Heart left ventricle (tissue), 16 donors: ENCODE measurements around the gene BAIAP2L1. TPM values are rescaled to one million over a fixed set of nuclear protein-coding genes. Genes with fewer than 3 reads are reported as not detected.
A peak's percentile ranks its signal among the peaks of the same experiment; 100 is the strongest.

Experiments used
- ATAC-seq, 4 donors: fragments of 200-7000 bp; cut with Tn5 transposase; one replicate each; pipeline ENCODE4 v1.9.1; 2020 to 2022; ENCODE audit warnings: moderate library complexity in 4 of 4, mild to moderate bottlenecking in 3 of 4, moderate number of reproducible peaks in 1 of 4
- DNase-seq, 5 donors: peaks; one replicate each; pipeline ENCODE4 v3.0.0-alpha.2; 2020
- H3K27ac ChIP-seq, 12 donors: fragments of 200-600 bp; sonication (generic) in 4 of 12; one replicate each; pipeline versions ENCODE4 v1.5.0 to v1.8.0; 2016 to 2022; ENCODE audit warnings: mild to moderate bottlenecking in 2 of 12
- H3K27me3 ChIP-seq, 9 donors: fragments of 200-600 bp; sonication (generic) in 2 of 9; one replicate each; pipeline versions ENCODE4 v1.5.1 to v1.8.0; 2016 to 2022; ENCODE audit warnings: mild to moderate bottlenecking in 3 of 9
- H3K36me3 ChIP-seq, 9 donors: fragments of 200-600 bp; sonication (generic) in 2 of 9; one replicate each; pipeline versions ENCODE4 v1.5.0 to v1.8.0; 2018 to 2022; ENCODE audit warnings: mild to moderate bottlenecking in 2 of 9
- H3K4me1 ChIP-seq, 12 donors: fragments of 200-600 bp; sonication (generic) in 4 of 12; one replicate each; pipeline versions ENCODE4 v1.5.0 to v1.8.0; 2016 to 2022; ENCODE audit warnings: mild to moderate bottlenecking in 3 of 12
- H3K4me3 ChIP-seq, 12 donors: fragments of 200-600 bp; sonication (generic) in 4 of 12; one replicate each; pipeline versions ENCODE4 v1.5.0 to v1.8.0; 2017 to 2022; ENCODE audit warnings: mild to moderate bottlenecking in 9 of 12, moderate library complexity in 4 of 12
- H3K9me3 ChIP-seq, 12 donors: fragments of 200-600 bp; sonication (generic) in 4 of 12; one replicate each; pipeline versions ENCODE4 v1.5.0 to v1.8.0; 2016 to 2022; ENCODE audit warnings: mild to moderate bottlenecking in 1 of 12
- POLR2A ChIP-seq, 2 donors: fragments of 450-650 bp; IDR thresholded peaks; one replicate each; pipeline ENCODE4 v1.6.1; 2017; ENCODE audit warnings: antibody characterized with exemption in 2 of 2, mild to moderate bottlenecking in 2 of 2, moderate library complexity in 2 of 2
- WGBS, 4 donors: extraction: QIAGEN DNeasy Blood & Tissue Kit in 2 of 4; methylation state at CpG; one replicate each; pipeline versions ENCODE4 v1.1.5 to v1.1.7; 2013 to 2018; 5-methylcytosine and 5-hydroxymethylcytosine counted together
- intact Hi-C, 10 donors: fragments of 100-400 bp; cut with DNase I; formaldehyde crosslinking; loops; one replicate each; pipeline versions ENCODE4 v1.11.1 to v1.14.2; 2022
- polyA plus RNA-seq, 2 donors: library from polyadenylated mRNA; stranded (reverse); fragments of 200-250 nt; gene quantifications; one replicate each; pipeline ENCODE4 v1.2.3, GENCODE V29; 2013
- total RNA-seq, 9 donors: library from RNA; depleted of rRNA in 2 of 9; stranded (reverse); fragments of >200 nt in 2 of 9; fragmentation: NEBNext Ultra II Directional in 3 of 9; extraction: Animal tissue kit (Norgen Biotek cat#: 25700) in 3 of 9; gene quantifications; one replicate each; pipeline versions ENCODE4 v1.1.0 to v1.2.4, GENCODE V29; 2016 to 2023
- TF ChIP-seq, protein P1 (sequence below), 12 donors: fragments of 200-600 bp; sonication (generic) in 4 of 12; IDR thresholded peaks; one replicate each; pipeline versions ENCODE4 v1.5.0 to v1.8.0; 2018 to 2022; ENCODE audit warnings: antibody characterized with exemption in 12 of 12, mild to moderate bottlenecking in 5 of 12
- donor health status: ischemic (EF 13 %, LVEDD 7.1; RV severe dilation, severe dysfunction).
- donor health status: healthy with polysubstance abuse.
- donor health status: DM: no; HTN: yes; CAD: no.
- donor health status: DM: no; HTN: no; CAD: no.
- donor health status: ischemic (EF 25% LVEDD 6.9; RV normal size, moderate dysfunction).
- donor health status: ischemic (EF 25% LVEDD 5.7; RV mildly dilated, moderate dysfunction).
- donor health status: healthy.
- donor health status: DM: yes; HTN: yes; CAD: no.
- donor health status: ischemic (EF 35%, LVEDD 5.7; RV mildly dilated, moderate dysfunction).
- donor health status: nonischemic (EF 11% LVEDD 7.7; RV severe dilation, severe dysfunction).
- donor health status: DM: yes; HTN: yes; CAD: no.
- donor health status: PGD.
- donor health status: ischemic (EF 29% LVEDD 5.4; RV normal size, mild dysfunction).
- donor health status: nonischemic (EF 23%, LVEDD 6.1; RV moderate dilation, normal function).

BAIAP2L1 gene
- total and polyA plus RNA-seq, 11 donors, result 0.64 to 2.7 (median 2.1) TPM

DNA sequence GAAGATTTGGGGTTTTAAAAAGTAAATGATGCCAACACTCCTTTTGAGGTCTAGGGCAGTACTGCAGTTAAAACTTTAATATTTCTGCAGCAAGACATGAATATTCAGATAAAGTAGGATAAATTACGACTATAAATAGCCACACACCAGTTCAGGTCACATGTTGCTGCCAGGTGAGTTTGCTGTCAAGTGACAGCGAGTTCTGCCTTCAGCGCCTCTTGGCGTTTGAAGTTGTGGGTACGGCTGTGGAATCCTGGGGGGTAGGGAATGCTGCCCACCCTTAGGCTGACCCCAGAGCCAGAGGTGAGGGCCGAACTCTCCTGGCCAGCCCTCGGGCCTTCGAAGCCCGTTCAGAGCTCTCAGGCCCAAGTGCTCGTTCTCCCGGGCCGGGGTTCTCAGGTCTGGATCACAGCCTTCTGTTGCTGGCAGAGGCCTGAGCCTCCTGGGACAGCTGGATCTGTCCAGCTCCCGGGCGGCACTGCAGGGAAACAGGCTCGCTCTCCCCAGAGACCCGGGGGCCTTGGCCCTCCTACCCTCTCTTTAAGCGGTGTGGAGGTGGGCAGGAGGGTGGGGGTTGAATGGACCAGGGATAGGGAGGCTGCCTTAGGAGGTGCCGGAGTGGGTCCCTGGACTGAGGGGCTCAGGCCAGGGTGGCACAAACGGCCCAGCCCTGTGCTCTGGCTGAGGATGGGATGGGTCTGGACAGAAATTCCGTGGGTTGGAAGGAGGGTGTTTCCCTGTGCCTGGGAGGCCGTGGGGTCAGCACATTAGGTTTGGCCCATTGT is 114.0 kb downstream of the BAIAP2L1 start:
- Histone ChIP-seq H3K27me3 (no peaks in the 10 kb centered on the region), H3K4me1 (peaks cover 38 to 79% (median 70%) of the 10 kb centered on the region in 12 donors), H3K27ac (peak overlapping the region in 11 of 12 donors; percentile 79 to 99 (median 97)), H3K36me3 (peaks cover 0 to 45% (median 19%) of the 10 kb centered on the region in 9 donors), H3K9me3 (no peaks in the 10 kb centered on the region), H3K4me3 (peak overlapping the region in 8 of 12 donors; percentile 4 to 97 (median 82))
- intact Hi-C loops, result loop anchor here in 2 of 10 donors (10.0 kb wide), 2 partner anchors 548 to 1128 kb away; no protein-coding TSS in a partner anchor
- DNase-seq, result peak in 2 of 5 donors; percentile 45 to 62
- TF ChIP-seq, protein P1, sequence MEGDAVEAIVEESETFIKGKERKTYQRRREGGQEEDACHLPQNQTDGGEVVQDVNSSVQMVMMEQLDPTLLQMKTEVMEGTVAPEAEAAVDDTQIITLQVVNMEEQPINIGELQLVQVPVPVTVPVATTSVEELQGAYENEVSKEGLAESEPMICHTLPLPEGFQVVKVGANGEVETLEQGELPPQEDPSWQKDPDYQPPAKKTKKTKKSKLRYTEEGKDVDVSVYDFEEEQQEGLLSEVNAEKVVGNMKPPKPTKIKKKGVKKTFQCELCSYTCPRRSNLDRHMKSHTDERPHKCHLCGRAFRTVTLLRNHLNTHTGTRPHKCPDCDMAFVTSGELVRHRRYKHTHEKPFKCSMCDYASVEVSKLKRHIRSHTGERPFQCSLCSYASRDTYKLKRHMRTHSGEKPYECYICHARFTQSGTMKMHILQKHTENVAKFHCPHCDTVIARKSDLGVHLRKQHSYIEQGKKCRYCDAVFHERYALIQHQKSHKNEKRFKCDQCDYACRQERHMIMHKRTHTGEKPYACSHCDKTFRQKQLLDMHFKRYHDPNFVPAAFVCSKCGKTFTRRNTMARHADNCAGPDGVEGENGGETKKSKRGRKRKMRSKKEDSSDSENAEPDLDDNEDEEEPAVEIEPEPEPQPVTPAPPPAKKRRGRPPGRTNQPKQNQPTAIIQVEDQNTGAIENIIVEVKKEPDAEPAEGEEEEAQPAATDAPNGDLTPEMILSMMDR (IDR thresholded peaks at IDR 0.05), result peak in 2 of 12 donors; percentile 10 to 24
- TF ChIP-seq POLR2A (IDR thresholded peaks at IDR 0.05), result no peak
- WGBS, 4 donors, result 32 to 41% (median 35%) methylated on average over 20 to 21 of the region's 21 CpGs
- peak in 1 of 4 donors; percentile 3 for ATAC-seq

GRCh38 chr7:98286093-98286539 is 114.8 kb downstream of the BAIAP2L1 start:
- ATAC-seq (peak in 3 of 4 donors; percentile 2 to 11 (median 3)), DNase-seq (peak; percentile 63 to 82 (median 78))
- intact Hi-C loops, result loop anchor here in 2 of 10 donors (10.0 kb wide), 2 partner anchors 549 to 1129 kb away; no protein-coding TSS in a partner anchor
- Histone ChIP-seq H3K27ac (peak overlapping the region in 11 of 12 donors; percentile 79 to 99 (median 97)), H3K9me3 (no peaks in the 10 kb centered on the region), H3K4me1 (peaks cover 38 to 79% (median 70%) of the 10 kb centered on the region in 12 donors), H3K27me3 (no peaks in the 10 kb centered on the region), H3K4me3 (peak overlapping the region in 9 of 12 donors; percentile 68 to 98 (median 89)), H3K36me3 (peaks cover 0 to 38% (median 12%) of the 10 kb centered on the region in 9 donors)
- whole genome bisulfite sequencing, 4 donors, result 42 to 61% (median 59%) methylated on average over 6 to 14 of the region's 14 CpGs
- TF ChIP-seq, protein P1 (IDR thresholded peaks at IDR 0.05), result no peak
- TF ChIP-seq POLR2A (IDR thresholded peaks at IDR 0.05), result peak in 1 of 2 donors; percentile 33

- H3K4me3 ChIP-seq, result peak overlapping the region in 11 of 12 donors; percentile 65 to 98 (median 89)
- no peaks in the 10 kb centered on the region for H3K27me3 ChIP-seq
- H3K9me3 ChIP-seq, result no peaks in the 10 kb centered on the region
- TF ChIP-seq, protein P1 (IDR thresholded peaks at IDR 0.05), result no peak
- 62 to 71% (median 67%) methylated on average over 10 to 21 of the region's 21 CpGs for WGBS, 4 donors
- no peak for ATAC-seq
- DNase-seq, result no peak
- intact Hi-C loops, result loop anchor here in 2 of 10 donors (10.0 kb wide), 2 partner anchors 549 to 1129 kb away; no protein-coding TSS in a partner anchor
- H3K36me3 ChIP-seq, result peaks cover 0 to 31% (median 11%) of the 10 kb centered on the region in 9 donors
- H3K27ac ChIP-seq, result peak overlapping the region; percentile 62 to 99 (median 96)
- H3K4me1 ChIP-seq, result peaks cover 38 to 85% (median 72%) of the 10 kb centered on the region in 12 donors
Observed at GRCh38 chr7:98285157-98286092, 115.5 kb downstream of the BAIAP2L1 start.
